RWPE2 (cell line): ENCODE data around the gene ZNF175.

Experiments
- ATAC-seq: fragments of 200-7000 bp; cut with Tn5 transposase; 3 replicates; pipeline ENCODE4 v1.9.1; 2021; ENCODE audit warnings: low read depth
- DNase-seq: peaks from one replicate; pipeline ENCODE4 v3.0.0-alpha.2; 2020; ENCODE audit warnings: low spot score
- H3K27ac ChIP-seq: fragments of 450-650 bp; 2 replicates; pipeline ENCODE4 v1.5.1; 2017; ENCODE audit warnings: mild to moderate bottlenecking; ENCODE audit not compliant: poor library complexity, severe bottlenecking
- H3K27me3 ChIP-seq: fragments of 250-450 bp; sonication (Bioruptor Pico); 2 replicates; pipeline ENCODE4 v1.5.1; 2021; ENCODE audit warnings: mild to moderate bottlenecking, moderate library complexity; ENCODE audit not compliant: insufficient read depth, poor library complexity, severe bottlenecking
- H3K36me3 ChIP-seq: fragments of 250-450 bp; sonication (Bioruptor Pico); 2 replicates; pipeline ENCODE4 v1.5.1; 2020; ENCODE audit warnings: low read depth, mild to moderate bottlenecking, moderate library complexity
- H3K4me1 ChIP-seq: fragments of 250-450 bp; sonication (Bioruptor Pico); 2 replicates; pipeline ENCODE4 v1.5.1; 2021; ENCODE audit warnings: mild to moderate bottlenecking, moderate library complexity; ENCODE audit not compliant: insufficient read depth, poor library complexity, severe bottlenecking
- H3K4me3 ChIP-seq: fragments of 250-450 bp; sonication (Bioruptor Pico); 2 replicates; pipeline ENCODE4 v1.5.1; 2021; ENCODE audit warnings: mild to moderate bottlenecking, moderate library complexity; ENCODE audit not compliant: severe bottlenecking
- H3K9me3 ChIP-seq: fragments of 250-450 bp; sonication (Bioruptor Pico); 2 replicates; pipeline ENCODE4 v1.5.1; 2021; ENCODE audit warnings: mild to moderate bottlenecking, moderate library complexity; ENCODE audit not compliant: severe bottlenecking
- CTCF ChIP-seq: fragments of 450-650 bp; IDR thresholded peaks from one replicate; pipeline ENCODE4 v1.5.1; 2017; ENCODE audit warnings: mild to moderate bottlenecking, moderate library complexity; ENCODE audit not compliant: poor library complexity, severe bottlenecking

The ZNF175 gene

DNA sequence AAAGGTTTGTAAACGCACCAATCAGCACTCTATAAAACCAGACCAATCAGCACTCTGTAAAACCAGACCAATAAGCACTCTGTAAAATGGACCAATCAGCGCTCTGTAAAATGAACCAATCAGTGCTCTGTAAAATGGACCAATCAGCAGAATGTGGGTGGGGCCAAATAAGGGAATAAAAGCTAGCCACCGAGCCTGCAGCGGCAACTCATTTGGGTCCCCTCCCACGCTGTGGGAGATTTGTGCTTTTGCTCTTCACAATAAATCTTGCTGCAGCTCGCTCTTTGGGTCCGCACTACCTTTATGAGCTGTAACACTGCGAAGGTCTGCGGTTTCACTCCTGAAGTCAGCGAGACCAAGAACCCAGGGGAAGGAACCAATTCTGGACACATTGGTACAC, 28.0 kb downstream of the ZNF175 start:
- Histone ChIP-seq H3K9me3 (no peaks in the 10 kb centered on the region), H3K4me3 (no peak overlapping the region), H3K36me3 (no peaks in the 10 kb centered on the region), H3K27ac (no peak overlapping the region), H3K27me3 (no peaks in the 10 kb centered on the region), H3K4me1 (no peaks in the 10 kb centered on the region)
- no peak for TF ChIP-seq CTCF
- DNase-seq: no peak
- ATAC-seq: no peak

- no peak for TF ChIP-seq CTCF
- Histone ChIP-seq H3K9me3 (no peaks in the 10 kb centered on the region), H3K4me1 (no peaks in the 10 kb centered on the region), H3K27me3 (no peaks in the 10 kb centered on the region), H3K4me3 (no peak overlapping the region), H3K36me3 (no peaks in the 10 kb centered on the region), H3K27ac (no peak overlapping the region)
- DNase-seq (no peak), ATAC-seq (no peak)
These were observed 30.0 kb downstream of the ZNF175 start for GRCh38 chr19:51600940-51601580.

DNA sequence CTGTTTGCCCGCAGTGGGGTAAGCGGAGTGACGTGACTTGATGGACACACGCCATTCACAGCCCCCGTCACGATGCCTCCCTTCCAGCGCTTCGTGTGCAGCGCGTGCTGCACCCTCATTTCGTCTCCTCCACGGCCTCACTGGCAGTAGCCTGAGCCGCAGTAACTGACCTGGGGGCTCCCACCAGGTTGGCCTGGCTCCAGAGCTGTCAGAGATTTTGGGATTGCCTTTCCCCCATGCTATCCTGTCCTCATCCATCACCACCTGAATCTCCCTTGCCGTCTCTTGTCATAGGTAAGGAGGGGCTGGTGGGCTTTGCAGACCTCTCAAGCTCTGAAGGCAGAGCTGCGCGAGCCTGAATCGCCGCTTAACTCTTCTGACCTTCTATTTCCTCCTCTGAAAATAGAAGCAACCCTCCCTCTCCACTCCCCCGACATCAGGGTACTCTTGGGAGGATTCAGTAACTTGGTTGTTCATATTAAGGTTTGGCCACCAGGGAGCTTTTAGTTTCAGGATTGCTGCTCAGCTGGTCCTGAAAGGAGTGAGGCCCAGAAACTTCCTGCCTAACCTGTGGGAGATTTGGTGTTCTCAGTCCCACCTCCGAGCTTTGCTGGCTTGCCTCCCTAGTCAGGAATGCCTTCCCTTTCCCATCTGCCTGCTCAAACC, 31.2 kb downstream of the ZNF175 start:
- H3K27ac ChIP-seq: no peak overlapping the region
- DNase-seq (no peak), ATAC-seq (no peak)
- no peaks in the 10 kb centered on the region for H3K9me3 ChIP-seq
- no peak for TF ChIP-seq CTCF
- H3K4me3 ChIP-seq: no peak overlapping the region
- no peaks in the 10 kb centered on the region for H3K4me1 ChIP-seq
- H3K36me3 ChIP-seq: no peaks in the 10 kb centered on the region
- no peaks in the 10 kb centered on the region for H3K27me3 ChIP-seq

GRCh38 chr19:51607077-51607476, 36.0 kb downstream of the ZNF175 start:
- TF ChIP-seq CTCF: no peak
- no peaks in the 10 kb centered on the region for H3K4me1 ChIP-seq
- H3K9me3 ChIP-seq: no peaks in the 10 kb centered on the region
- peaks cover 5% of the 10 kb centered on the region for H3K27me3 ChIP-seq
- no peaks in the 10 kb centered on the region for H3K36me3 ChIP-seq
- no peak overlapping the region for H3K4me3 ChIP-seq
- DNase-seq (no peak), ATAC-seq (no peak)
- H3K27ac ChIP-seq: no peak overlapping the region

DNA sequence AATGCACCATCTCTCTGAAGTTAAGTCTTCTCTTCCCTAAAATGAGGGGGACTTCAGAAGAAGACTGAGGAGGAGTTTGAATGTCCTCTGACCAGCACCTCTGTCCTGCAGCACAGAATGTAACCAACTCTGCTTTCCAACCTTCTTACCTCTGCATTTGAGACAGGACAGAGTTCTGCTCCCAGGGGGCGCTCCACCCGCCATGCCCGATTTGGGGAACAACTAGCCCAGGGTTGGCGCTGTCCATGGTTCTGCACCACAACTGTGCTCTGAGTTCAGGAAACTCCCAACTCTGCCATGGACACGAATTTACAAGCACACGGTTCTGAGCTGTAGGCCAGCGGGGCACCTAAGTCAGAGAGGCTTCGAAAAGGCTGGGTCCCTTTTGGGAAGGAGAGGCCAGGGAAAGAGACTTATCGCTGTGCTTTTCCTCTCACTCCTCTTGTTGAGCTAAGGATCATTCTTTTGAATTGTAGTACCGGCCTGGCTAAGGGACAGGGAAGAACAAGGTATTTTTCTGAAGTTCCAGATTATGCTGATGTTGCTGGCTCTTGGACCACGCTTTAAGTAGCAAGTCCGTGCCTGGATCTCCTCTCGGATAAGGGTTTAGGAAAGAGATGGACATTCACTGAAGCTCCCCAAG, 37.0 kb downstream of the ZNF175 start:
- DNase-seq (no peak), ATAC-seq (peak; percentile 58; the same call in 1 of the 3 replicates)
- Histone ChIP-seq H3K36me3 (no peaks in the 10 kb centered on the region), H3K4me3 (no peak overlapping the region), H3K27me3 (peaks cover 5% of the 10 kb centered on the region), H3K4me1 (no peaks in the 10 kb centered on the region), H3K9me3 (no peaks in the 10 kb centered on the region), H3K27ac (no peak overlapping the region)
- TF ChIP-seq CTCF: peak; percentile 74
